ENCODE results near the gene CNPY1.

GRCh38 chr7:155461631-155462030, 84.7 kb downstream of the CNPY1 start:
- TF ChIP-seq CTCF (conservative IDR thresholded peaks at IDR 0.05 in 1 of 2, IDR thresholded peaks at IDR 0.05 in 1 of 2; ENCODE audit: low read depth in 1 of 2, low read length in 2 of 2) (no peak), EZH2 (IDR thresholded peaks at IDR 0.05; ENCODE audit: low read length, missing control alignments) (no peak)

Measured in fibroblast of lung (primary cell).